ENCODE data around the gene XYLT1. TPM values are rescaled to one million over a fixed set of nuclear protein-coding genes. Genes with fewer than 3 reads are reported as not detected.
"Not testable (repeated sequence)": the region's sequence is repeated elsewhere in the genome, so short reads cannot be mapped to it uniquely, and the experiment has no call there.

XYLT1 gene
- total RNA-seq, 1 experiment from 2014 or later: 1.7 TPM

DNA sequence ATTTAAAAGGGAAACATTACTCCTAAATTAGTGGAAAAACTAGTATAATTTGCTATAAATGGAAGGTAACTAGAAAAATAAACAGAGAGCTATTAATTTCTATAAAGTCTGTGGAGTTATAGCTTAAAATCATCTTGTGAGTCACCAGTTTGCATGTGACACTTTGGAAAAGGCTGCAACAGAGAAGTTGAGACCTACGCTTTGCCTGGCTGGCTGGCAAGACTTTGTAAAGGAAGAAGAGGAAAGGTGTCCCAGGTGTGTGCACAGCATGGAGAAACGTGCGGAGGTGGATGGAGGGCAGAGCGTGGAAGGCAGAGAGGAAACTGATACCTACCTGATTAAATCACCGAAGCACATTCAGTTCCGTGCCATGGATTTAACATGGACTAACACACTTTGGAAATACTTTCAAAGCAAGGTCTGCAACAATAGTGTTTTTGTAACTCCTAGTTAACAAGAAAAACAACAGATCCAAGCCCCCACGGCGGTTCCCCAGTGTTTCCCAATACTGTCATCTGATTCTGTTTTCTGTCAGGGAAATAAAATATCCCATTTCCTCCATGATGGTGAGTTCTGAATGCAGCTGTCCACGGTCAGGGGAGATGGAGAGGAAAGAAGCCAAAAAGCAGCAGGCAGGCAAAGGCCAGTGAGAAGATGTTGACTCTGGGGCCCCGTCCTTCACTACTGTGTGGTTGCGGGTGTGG lies 134.8 kb downstream of the XYLT1 start:
- TF ChIP-seq, protein P1, sequence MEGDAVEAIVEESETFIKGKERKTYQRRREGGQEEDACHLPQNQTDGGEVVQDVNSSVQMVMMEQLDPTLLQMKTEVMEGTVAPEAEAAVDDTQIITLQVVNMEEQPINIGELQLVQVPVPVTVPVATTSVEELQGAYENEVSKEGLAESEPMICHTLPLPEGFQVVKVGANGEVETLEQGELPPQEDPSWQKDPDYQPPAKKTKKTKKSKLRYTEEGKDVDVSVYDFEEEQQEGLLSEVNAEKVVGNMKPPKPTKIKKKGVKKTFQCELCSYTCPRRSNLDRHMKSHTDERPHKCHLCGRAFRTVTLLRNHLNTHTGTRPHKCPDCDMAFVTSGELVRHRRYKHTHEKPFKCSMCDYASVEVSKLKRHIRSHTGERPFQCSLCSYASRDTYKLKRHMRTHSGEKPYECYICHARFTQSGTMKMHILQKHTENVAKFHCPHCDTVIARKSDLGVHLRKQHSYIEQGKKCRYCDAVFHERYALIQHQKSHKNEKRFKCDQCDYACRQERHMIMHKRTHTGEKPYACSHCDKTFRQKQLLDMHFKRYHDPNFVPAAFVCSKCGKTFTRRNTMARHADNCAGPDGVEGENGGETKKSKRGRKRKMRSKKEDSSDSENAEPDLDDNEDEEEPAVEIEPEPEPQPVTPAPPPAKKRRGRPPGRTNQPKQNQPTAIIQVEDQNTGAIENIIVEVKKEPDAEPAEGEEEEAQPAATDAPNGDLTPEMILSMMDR (conservative IDR thresholded peaks at IDR 0.05): no peak
- TF ChIP-seq EZH2 (IDR thresholded peaks at IDR 0.05; ENCODE audit: low read depth): no peak
- POLR2A ChIA-PET (ENCODE audit: unreplicated experiment): no interaction called here
- Histone ChIP-seq H3K9me3 (ENCODE audit: insufficient read depth, low read depth) (no peaks in the 10 kb centered on the region), H3K9me2 (ENCODE audit: insufficient read depth) (no peaks in the 10 kb centered on the region), H3K27me3 (ENCODE audit: insufficient read depth, low read depth) (peaks cover 28% of the 10 kb centered on the region), H3K27ac (no peak overlapping the region), H3K4me2 (no peak overlapping the region), H2AFZ (no peak overlapping the region), H3F3A (ENCODE audit: insufficient read depth, low read depth) (no peaks in the 10 kb centered on the region), H3K4me3 (no peak overlapping the region), H3K4me1 (replicated peaks; ENCODE audit: insufficient read depth) (no peaks in the 10 kb centered on the region), H3K36me3 (ENCODE audit: low read depth) (no peaks in the 10 kb centered on the region), H3K79me2 (ENCODE audit: low read depth) (no peaks in the 10 kb centered on the region), H4K20me1 (ENCODE audit: insufficient read depth) (no peaks in the 10 kb centered on the region)
- BruUV-seq (replicated peaks): no TSS peak
- intact Hi-C loops (cut with micrococcal nuclease; ENCODE audit: unreplicated experiment): no loop called here
- CTCF ChIA-PET: no interaction called here
- no peak for DNase-seq

DNA sequence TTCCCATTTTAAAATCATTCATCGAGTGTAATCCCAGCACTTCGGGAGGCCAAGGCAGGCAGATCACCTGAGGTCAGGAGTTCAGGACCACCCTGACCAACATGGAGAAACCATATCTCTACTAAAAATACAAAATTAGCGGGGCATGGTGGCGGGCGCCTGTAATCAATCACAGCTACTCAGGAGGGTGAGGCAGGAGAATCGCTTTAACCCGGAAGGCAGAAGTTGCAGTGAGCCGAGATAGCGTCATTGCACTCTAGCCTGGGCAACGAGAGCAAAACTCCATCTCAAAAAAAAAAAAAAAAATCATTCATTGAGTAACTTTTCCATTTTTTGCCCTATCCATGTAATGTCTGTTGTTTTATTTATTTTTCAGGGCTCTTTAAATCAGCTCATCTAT lies 135.4 kb downstream of the XYLT1 start:
- H3K4me2 ChIP-seq; BruUV-seq (replicated peaks); H3F3A ChIP-seq (ENCODE audit: insufficient read depth, low read depth); H3K79me2 ChIP-seq (ENCODE audit: low read depth); H3K27ac ChIP-seq; intact Hi-C loops (cut with micrococcal nuclease; ENCODE audit: unreplicated experiment); POLR2A ChIA-PET (ENCODE audit: unreplicated experiment); H2AFZ ChIP-seq; H4K20me1 ChIP-seq (ENCODE audit: insufficient read depth); H3K4me1 ChIP-seq (replicated peaks; ENCODE audit: insufficient read depth); H3K9me2 ChIP-seq (ENCODE audit: insufficient read depth); H3K4me3 ChIP-seq; DNase-seq; CTCF ChIA-PET; H3K9me3 ChIP-seq (ENCODE audit: insufficient read depth, low read depth); H3K36me3 ChIP-seq (ENCODE audit: low read depth): not testable (repeated sequence)
- peaks cover 28% of the 10 kb centered on the region for H3K27me3 ChIP-seq (ENCODE audit: insufficient read depth, low read depth)

DNA sequence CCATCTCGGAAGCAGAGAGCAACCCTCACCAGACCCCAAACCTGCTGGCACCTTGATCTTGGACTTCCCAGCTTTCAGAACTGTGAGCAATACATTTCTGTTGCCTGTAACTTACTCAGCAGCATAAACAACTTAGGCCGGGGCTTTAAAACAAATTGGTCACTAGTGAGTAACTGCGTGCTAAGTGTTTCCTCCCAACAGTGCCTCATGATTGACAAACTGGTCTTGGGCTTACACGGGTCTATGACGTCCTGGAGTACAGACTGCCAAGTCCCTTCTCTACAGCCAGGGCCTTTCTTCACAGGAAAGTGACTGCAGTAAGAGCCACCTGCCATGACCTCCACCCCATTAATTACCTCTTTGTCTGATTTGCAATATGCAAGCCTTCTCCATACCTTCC lies 136.7 kb downstream of the XYLT1 start:
- Histone ChIP-seq H2AFZ (no peak overlapping the region), H4K20me1 (ENCODE audit: insufficient read depth) (no peaks in the 10 kb centered on the region), H3K4me1 (replicated peaks; ENCODE audit: insufficient read depth) (no peaks in the 10 kb centered on the region), H3K79me2 (ENCODE audit: low read depth) (no peaks in the 10 kb centered on the region), H3K9me2 (ENCODE audit: insufficient read depth) (no peaks in the 10 kb centered on the region), H3K4me3 (no peak overlapping the region), H3K9me3 (ENCODE audit: insufficient read depth, low read depth) (no peaks in the 10 kb centered on the region), H3K27me3 (ENCODE audit: insufficient read depth, low read depth) (peaks cover 24% of the 10 kb centered on the region), H3K4me2 (no peak overlapping the region), H3K27ac (no peak overlapping the region), H3K36me3 (ENCODE audit: low read depth) (no peaks in the 10 kb centered on the region), H3F3A (ENCODE audit: insufficient read depth, low read depth) (no peaks in the 10 kb centered on the region)
- POLR2A ChIA-PET (ENCODE audit: unreplicated experiment): no interaction called here
- DNase-seq: no peak
- no peak for TF ChIP-seq EZH2 (IDR thresholded peaks at IDR 0.05; ENCODE audit: low read depth)
- TF ChIP-seq, protein P1 (conservative IDR thresholded peaks at IDR 0.05): no peak
- no TSS peak for BruUV-seq (replicated peaks)
- CTCF ChIA-PET: no interaction called here
- intact Hi-C loops (cut with micrococcal nuclease; ENCODE audit: unreplicated experiment): no loop called here

DNA sequence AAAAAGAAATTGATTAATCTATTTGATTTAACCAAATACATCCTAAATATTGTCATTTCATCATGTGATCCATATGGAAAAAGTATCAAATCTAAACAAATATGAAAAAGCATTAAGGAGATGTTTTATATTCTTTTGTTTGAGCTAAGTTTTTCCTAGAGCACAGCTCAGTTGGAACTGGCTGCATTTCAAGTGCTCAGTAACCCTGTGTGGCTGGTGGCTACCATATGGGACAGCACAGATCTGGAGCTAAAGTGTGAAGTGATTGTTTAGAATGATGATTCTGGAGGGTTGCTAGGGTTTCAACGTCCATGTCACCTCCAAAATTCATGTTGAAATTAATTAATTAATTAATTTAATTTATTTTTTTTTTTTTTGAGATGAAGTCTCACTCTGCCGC lies 137.5 kb downstream of the XYLT1 start:
- Histone ChIP-seq H3K9me3 (ENCODE audit: insufficient read depth, low read depth) (no peaks in the 10 kb centered on the region), H3K9me2 (ENCODE audit: insufficient read depth) (no peaks in the 10 kb centered on the region), H3K36me3 (ENCODE audit: low read depth) (no peaks in the 10 kb centered on the region), H3K79me2 (ENCODE audit: low read depth) (no peaks in the 10 kb centered on the region), H3K27ac (no peak overlapping the region), H3K4me3 (no peak overlapping the region), H3F3A (ENCODE audit: insufficient read depth, low read depth) (no peaks in the 10 kb centered on the region), H3K4me1 (replicated peaks; ENCODE audit: insufficient read depth) (no peaks in the 10 kb centered on the region), H2AFZ (no peak overlapping the region), H3K27me3 (ENCODE audit: insufficient read depth, low read depth) (peaks cover 22% of the 10 kb centered on the region), H4K20me1 (ENCODE audit: insufficient read depth) (no peaks in the 10 kb centered on the region), H3K4me2 (no peak overlapping the region)
- no peak for TF ChIP-seq EZH2 (IDR thresholded peaks at IDR 0.05; ENCODE audit: low read depth)
- TF ChIP-seq, protein P1 (conservative IDR thresholded peaks at IDR 0.05): no peak
- intact Hi-C loops (cut with micrococcal nuclease; ENCODE audit: unreplicated experiment): no loop called here
- no peak for DNase-seq
- BruUV-seq (replicated peaks): no TSS peak
- ChIA-PET POLR2A (ENCODE audit: unreplicated experiment) (no interaction called here), CTCF (no interaction called here)

Data from PC-9 (cell line).